Measurements from ENCODE around the gene GORAB.

Gene GORAB

GRCh38 chr1:170538687-170539086, 6.7 kb downstream of the GORAB start:
- DNase-seq = no peak

- DNase-seq = peak; percentile 28
Measured at GRCh38 chr1:170539154-170539553, 7.2 kb downstream of the GORAB start.

GRCh38 chr1:170544624-170545023, 12.7 kb downstream of the GORAB start:
- no peak for DNase-seq

- peak; percentile 86 for DNase-seq
Measured at GRCh38 chr1:170545476-170545875, 13.5 kb downstream of the GORAB start.

- no peak for DNase-seq
Measured at GRCh38 chr1:170547255-170547654, 15.3 kb downstream of the GORAB start.

GRCh38 chr1:170548497-170548896, 16.5 kb downstream of the GORAB start:
- DNase-seq = no peak

- no peak for DNase-seq
Measured at GRCh38 chr1:170555370-170555769, 23.4 kb downstream of the GORAB start.

- DNase-seq = peak; percentile 77
Measured at GRCh38 chr1:170556917-170557316, 25.0 kb downstream of the GORAB start.

- DNase-seq = peak; percentile 20
Measured at GRCh38 chr1:170558731-170559130, 26.8 kb downstream of the GORAB start.

- DNase-seq = no peak
Measured at GRCh38 chr1:170559166-170559565, 27.2 kb downstream of the GORAB start.

GRCh38 chr1:170560681-170561285, 28.8 kb downstream of the GORAB start:
- DNase-seq = no peak

GRCh38 chr1:170562646-170563338, 30.8 kb downstream of the GORAB start:
- peak; percentile 92 for DNase-seq

- DNase-seq = peak; percentile 34
Measured at GRCh38 chr1:170567214-170567613, 35.2 kb downstream of the GORAB start.

- no peak for DNase-seq
Measured at GRCh38 chr1:170568197-170568596, 36.2 kb downstream of the GORAB start.

- no peak for DNase-seq
Measured at GRCh38 chr1:170576980-170577379, 45.0 kb downstream of the GORAB start.

GRCh38 chr1:170578359-170578758, 46.4 kb downstream of the GORAB start:
- DNase-seq = peak; percentile 46

- DNase-seq = no peak
Measured at GRCh38 chr1:170580636-170581440, 48.9 kb downstream of the GORAB start.

GRCh38 chr1:170583186-170583585, 51.2 kb downstream of the GORAB start:
- no peak for DNase-seq

GRCh38 chr1:170586321-170587252, 54.6 kb downstream of the GORAB start:
- peak; percentile 89 for DNase-seq

- peak; percentile 43 for DNase-seq
Measured at GRCh38 chr1:170587253-170587593, 55.3 kb downstream of the GORAB start.

- DNase-seq = no peak
Measured at GRCh38 chr1:170590921-170591705, 59.1 kb downstream of the GORAB start.

Measured in fibroblast of skin of scalp (primary cell).